ENCODE measurements around the gene DAPK1. TPM values are rescaled to one million over a fixed set of nuclear protein-coding genes. Genes with fewer than 3 reads are reported as not detected.
"Not testable (repeated sequence)": the region's sequence is repeated elsewhere in the genome, so short reads cannot be mapped to it uniquely, and the experiment has no call there.

The DAPK1 gene
- total RNA-seq, 1 donor from 2014 or later = 35.1 TPM

- Histone ChIP-seq H4K20me1 (ENCODE audit: insufficient read depth, low read length) (no peaks in the 10 kb centered on the region), H2AFZ (ENCODE audit: low read depth, low read length) (no peak overlapping the region), H3K9me3 (ENCODE audit: insufficient read depth, low read depth, low read length) (no peaks in the 10 kb centered on the region), H3K36me3 (ENCODE audit: insufficient read depth, low read length) (no peaks in the 10 kb centered on the region), H3K4me1 (ENCODE audit: insufficient read depth, low read length) (no peaks in the 10 kb centered on the region), H3K27me3 (ENCODE audit: insufficient read depth, low read length) (no peaks in the 10 kb centered on the region), H3K27ac (ENCODE audit: low read depth, low read length) (no peak overlapping the region), H3K4me3 (ENCODE audit: insufficient read depth, low read depth, low read length) (no peak overlapping the region), H3K9ac (ENCODE audit: low read length) (no peak overlapping the region), H3K79me2 (ENCODE audit: insufficient read depth, low read length) (no peaks in the 10 kb centered on the region), H3K4me2 (ENCODE audit: low read length) (no peak overlapping the region)
- Mint-ChIP-seq H3K27me3 (ENCODE audit: low read depth, unreplicated experiment) (peaks cover 3% of the 10 kb centered on the region), H3K4me1 (ENCODE audit: low read depth, unreplicated experiment) (no peaks in the 10 kb centered on the region), H3K27ac (ENCODE audit: unreplicated experiment) (no peak overlapping the region), H3K9me3 (ENCODE audit: unreplicated experiment) (peaks cover 8% of the 10 kb centered on the region), H3K36me3 (ENCODE audit: low read depth, unreplicated experiment) (no peaks in the 10 kb centered on the region), H3K4me3 (ENCODE audit: unreplicated experiment) (no peak overlapping the region)
- DNase-seq (ENCODE audit: low read depth) (no peak), FAIRE-seq (no peak)
- TF ChIP-seq, protein P1, sequence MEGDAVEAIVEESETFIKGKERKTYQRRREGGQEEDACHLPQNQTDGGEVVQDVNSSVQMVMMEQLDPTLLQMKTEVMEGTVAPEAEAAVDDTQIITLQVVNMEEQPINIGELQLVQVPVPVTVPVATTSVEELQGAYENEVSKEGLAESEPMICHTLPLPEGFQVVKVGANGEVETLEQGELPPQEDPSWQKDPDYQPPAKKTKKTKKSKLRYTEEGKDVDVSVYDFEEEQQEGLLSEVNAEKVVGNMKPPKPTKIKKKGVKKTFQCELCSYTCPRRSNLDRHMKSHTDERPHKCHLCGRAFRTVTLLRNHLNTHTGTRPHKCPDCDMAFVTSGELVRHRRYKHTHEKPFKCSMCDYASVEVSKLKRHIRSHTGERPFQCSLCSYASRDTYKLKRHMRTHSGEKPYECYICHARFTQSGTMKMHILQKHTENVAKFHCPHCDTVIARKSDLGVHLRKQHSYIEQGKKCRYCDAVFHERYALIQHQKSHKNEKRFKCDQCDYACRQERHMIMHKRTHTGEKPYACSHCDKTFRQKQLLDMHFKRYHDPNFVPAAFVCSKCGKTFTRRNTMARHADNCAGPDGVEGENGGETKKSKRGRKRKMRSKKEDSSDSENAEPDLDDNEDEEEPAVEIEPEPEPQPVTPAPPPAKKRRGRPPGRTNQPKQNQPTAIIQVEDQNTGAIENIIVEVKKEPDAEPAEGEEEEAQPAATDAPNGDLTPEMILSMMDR (IDR thresholded peaks at IDR 0.05; ENCODE audit: insufficient read depth, low read depth, low read length) = no peak
- no peak for TF ChIP-seq EZH2 (IDR thresholded peaks at IDR 0.05; ENCODE audit: insufficient read depth, low read length)
Observed at GRCh38 chr9:87741326-87741725, 243.7 kb downstream of the DAPK1 start.

DNA sequence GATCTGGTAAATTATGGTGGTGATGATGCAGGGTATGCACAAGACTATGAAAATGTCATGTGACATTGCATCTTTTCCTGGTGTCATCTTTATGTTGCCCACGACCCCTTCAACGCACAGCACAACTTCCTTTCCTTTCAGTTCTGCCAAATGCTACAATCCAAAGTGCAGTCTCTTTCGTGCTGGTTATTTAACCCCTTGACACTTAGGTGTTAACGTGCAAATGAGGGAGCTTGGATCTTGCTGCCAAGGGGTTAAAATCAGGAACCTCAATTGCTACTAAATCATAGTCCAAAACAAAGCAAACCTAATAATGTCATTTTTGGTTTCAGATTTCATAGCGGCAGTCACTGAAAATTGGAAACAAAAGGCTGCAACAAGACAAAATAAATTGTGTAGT, 244.2 kb downstream of the DAPK1 start:
- Histone ChIP-seq H3K9me3 (ENCODE audit: insufficient read depth, low read depth, low read length) (no peaks in the 10 kb centered on the region), H3K79me2 (ENCODE audit: insufficient read depth, low read length) (no peaks in the 10 kb centered on the region), H4K20me1 (ENCODE audit: insufficient read depth, low read length) (no peaks in the 10 kb centered on the region), H3K4me2 (ENCODE audit: low read length) (no peak overlapping the region), H3K27me3 (ENCODE audit: insufficient read depth, low read length) (no peaks in the 10 kb centered on the region), H3K4me1 (ENCODE audit: insufficient read depth, low read length) (no peaks in the 10 kb centered on the region), H3K36me3 (ENCODE audit: insufficient read depth, low read length) (no peaks in the 10 kb centered on the region), H3K9ac (ENCODE audit: low read length) (no peak overlapping the region), H2AFZ (ENCODE audit: low read depth, low read length) (no peak overlapping the region), H3K4me3 (ENCODE audit: insufficient read depth, low read depth, low read length) (no peak overlapping the region), H3K27ac (ENCODE audit: low read depth, low read length) (no peak overlapping the region)
- no peak for DNase-seq (ENCODE audit: low read depth)
- TF ChIP-seq, protein P1 (IDR thresholded peaks at IDR 0.05; ENCODE audit: insufficient read depth, low read depth, low read length) = no peak
- no peak for TF ChIP-seq EZH2 (IDR thresholded peaks at IDR 0.05; ENCODE audit: insufficient read depth, low read length)
- peaks cover 8% of the 10 kb centered on the region for H3K9me3 Mint-ChIP-seq (ENCODE audit: unreplicated experiment)
- peaks cover 3% of the 10 kb centered on the region for H3K27me3 Mint-ChIP-seq (ENCODE audit: low read depth, unreplicated experiment)
- H3K27ac Mint-ChIP-seq (ENCODE audit: unreplicated experiment) = no peak overlapping the region
- FAIRE-seq = no peak
- H3K4me1 Mint-ChIP-seq (ENCODE audit: low read depth, unreplicated experiment) = no peaks in the 10 kb centered on the region
- H3K4me3 Mint-ChIP-seq (ENCODE audit: unreplicated experiment) = no peak overlapping the region
- no peaks in the 10 kb centered on the region for H3K36me3 Mint-ChIP-seq (ENCODE audit: low read depth, unreplicated experiment)

- Histone ChIP-seq H3K4me1 (ENCODE audit: insufficient read depth, low read length) (no peaks in the 10 kb centered on the region), H2AFZ (ENCODE audit: low read depth, low read length) (no peak overlapping the region), H3K27me3 (ENCODE audit: insufficient read depth, low read length) (no peaks in the 10 kb centered on the region), H3K79me2 (ENCODE audit: insufficient read depth, low read length) (no peaks in the 10 kb centered on the region), H3K9ac (ENCODE audit: low read length) (no peak overlapping the region), H3K27ac (ENCODE audit: low read depth, low read length) (no peak overlapping the region), H4K20me1 (ENCODE audit: insufficient read depth, low read length) (no peaks in the 10 kb centered on the region), H3K9me3 (ENCODE audit: insufficient read depth, low read depth, low read length) (no peaks in the 10 kb centered on the region), H3K36me3 (ENCODE audit: insufficient read depth, low read length) (no peaks in the 10 kb centered on the region), H3K4me2 (ENCODE audit: low read length) (no peak overlapping the region), H3K4me3 (ENCODE audit: insufficient read depth, low read depth, low read length) (no peak overlapping the region)
- H3K9me3 Mint-ChIP-seq (ENCODE audit: unreplicated experiment) = peaks cover 8% of the 10 kb centered on the region
- peaks cover 8% of the 10 kb centered on the region for H3K27me3 Mint-ChIP-seq (ENCODE audit: low read depth, unreplicated experiment)
- no peak overlapping the region for H3K4me3 Mint-ChIP-seq (ENCODE audit: unreplicated experiment)
- DNase-seq (ENCODE audit: low read depth) = no peak
- TF ChIP-seq, protein P1 (IDR thresholded peaks at IDR 0.05; ENCODE audit: insufficient read depth, low read depth, low read length) = no peak
- no peak for TF ChIP-seq EZH2 (IDR thresholded peaks at IDR 0.05; ENCODE audit: insufficient read depth, low read length)
- FAIRE-seq = no peak
- no peaks in the 10 kb centered on the region for H3K4me1 Mint-ChIP-seq (ENCODE audit: low read depth, unreplicated experiment)
- H3K36me3 Mint-ChIP-seq (ENCODE audit: low read depth, unreplicated experiment) = no peaks in the 10 kb centered on the region
- H3K27ac Mint-ChIP-seq (ENCODE audit: unreplicated experiment) = no peak overlapping the region
Observed at GRCh38 chr9:87742813-87743428, 245.3 kb downstream of the DAPK1 start.

GRCh38 chr9:87744247-87744646, 246.6 kb downstream of the DAPK1 start:
- not testable (repeated sequence) for H3K4me1 ChIP-seq (ENCODE audit: insufficient read depth, low read length); H3K9me3 Mint-ChIP-seq (ENCODE audit: unreplicated experiment)

More at GRCh38 chr9:87744247-87744646, 246.6 kb downstream of the DAPK1 start:
- H3K4me1 Mint-ChIP-seq (ENCODE audit: low read depth, unreplicated experiment); H3K36me3 ChIP-seq (ENCODE audit: insufficient read depth, low read length); H3K36me3 Mint-ChIP-seq (ENCODE audit: low read depth, unreplicated experiment); H3K27me3 ChIP-seq (ENCODE audit: insufficient read depth, low read length); FAIRE-seq; DNase-seq (ENCODE audit: low read depth); H3K79me2 ChIP-seq (ENCODE audit: insufficient read depth, low read length); H3K4me3 Mint-ChIP-seq (ENCODE audit: unreplicated experiment); H3K27ac ChIP-seq (ENCODE audit: low read depth, low read length); H3K9me3 ChIP-seq (ENCODE audit: insufficient read depth, low read depth, low read length); H3K9ac ChIP-seq (ENCODE audit: low read length); H3K27ac Mint-ChIP-seq (ENCODE audit: unreplicated experiment); H2AFZ ChIP-seq (ENCODE audit: low read depth, low read length); H3K27me3 Mint-ChIP-seq (ENCODE audit: low read depth, unreplicated experiment); H4K20me1 ChIP-seq (ENCODE audit: insufficient read depth, low read length); H3K4me3 ChIP-seq (ENCODE audit: insufficient read depth, low read depth, low read length); H3K4me2 ChIP-seq (ENCODE audit: low read length): not testable (repeated sequence)
